OCI-LY1 (cell line): Measurements from ENCODE around the gene ABCC4.

Experiments used
- CTCF ChIP-seq: fragments of 200-600 bp; sonication (generic), shearing (Covaris generic); IDR thresholded peaks from 2 replicates; pipeline ENCODE4 v1.5.1; 2017; ENCODE audit warnings: mild to moderate bottlenecking, antibody characterized with exemption, low read length, moderate library complexity, mixed read lengths
- EZH2 ChIP-seq: fragments of 200-600 bp; sonication (generic), shearing (Covaris generic); IDR thresholded peaks from 2 replicates; pipeline ENCODE4 v1.8.0; 2017; ENCODE audit warnings: borderline replicate concordance, mixed run types, mild to moderate bottlenecking, antibody characterized with exemption, low read length, moderate library complexity, mixed read lengths

DNA sequence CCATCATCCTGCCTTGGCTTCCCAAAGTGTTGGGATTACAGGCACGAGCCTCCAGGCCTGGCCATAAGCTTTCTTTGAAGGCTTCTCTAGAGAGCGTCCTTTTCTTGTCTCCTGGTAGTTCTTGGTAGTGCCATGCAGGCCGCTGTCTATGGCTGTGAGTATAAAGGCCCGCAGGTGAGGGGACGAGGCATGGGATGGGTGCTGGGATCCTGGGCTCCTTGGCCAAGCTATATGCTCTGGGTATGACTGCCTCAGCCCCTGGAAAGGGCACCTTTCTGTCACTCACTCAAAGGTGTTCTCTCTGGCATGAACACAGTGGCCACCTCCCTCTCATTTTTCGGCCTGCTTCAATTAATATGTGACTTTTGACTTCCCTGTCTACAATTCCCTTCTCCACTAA is 6.3 kb upstream of the ABCC4 start:
- TF ChIP-seq CTCF, result no peak
- TF ChIP-seq EZH2, result no peak
